AG04449 (cell line): ENCODE data around the gene FAM53B.

Source experiments
- CTCF ChIA-PET: fragments of 350-600 bp; formaldehyde crosslinking; extraction: SDS; loops from one replicate; lab custom pipeline; 2021; ENCODE audit warnings: antibody characterized with exemption; lab: Yijun Ruan, JAX
- POLR2A ChIA-PET: fragments of 400-600, 350-600 bp; formaldehyde crosslinking; extraction: SDS; loops from one replicate; lab custom pipeline; 2020; ENCODE audit warnings: antibody characterized with exemption, inconsistent platforms; lab: Yijun Ruan, JAX
- DNase-seq: peaks from one replicate; pipeline ENCODE4 v3.0.0-alpha.2; 2010; ENCODE audit warnings: low read depth, low spot score
- H3K4me3 ChIP-seq: 2 replicates; pipeline ENCODE4 v1.5.1; 2011; ENCODE audit warnings: low read depth, mild to moderate bottlenecking, control low read depth, low read length
- CTCF ChIP-seq: IDR thresholded peaks from one replicate; pipeline ENCODE4 v1.5.1; 2011; ENCODE audit warnings: mild to moderate bottlenecking, moderate library complexity, low read length, control low read depth, inconsistent platforms; ENCODE audit not compliant: insufficient read depth; ENCODE audit errors: missing control alignments

Gene FAM53B

GRCh38 chr10:124668517-124669051 is 75.6 kb downstream of the FAM53B start:
- H3K4me3 ChIP-seq = no peak overlapping the region
- ChIA-PET POLR2A (no interaction called here), CTCF (interaction anchor here (1.1 kb wide), 1 partner anchor 11 kb away, joined by 3 read pairs; no protein-coding TSS in a partner anchor)
- TF ChIP-seq CTCF = no peak
- DNase-seq = no peak

- no peak for TF ChIP-seq CTCF
- POLR2A ChIA-PET = no interaction called here
- no peak overlapping the region for H3K4me3 ChIP-seq
- CTCF ChIA-PET = interaction anchor here (1.1 kb wide), 1 partner anchor 12 kb away, joined by 3 read pairs; no protein-coding TSS in a partner anchor
- no peak for DNase-seq
Measured at GRCh38 chr10:124667425-124668345, 76.5 kb downstream of the FAM53B start.

- H3K4me3 ChIP-seq = no peak overlapping the region
- ChIA-PET POLR2A (no interaction called here), CTCF (no interaction called here)
- no peak for TF ChIP-seq CTCF
- DNase-seq = no peak
Measured at GRCh38 chr10:124666494-124666893, 77.7 kb downstream of the FAM53B start.

GRCh38 chr10:124665980-124666379 is 78.2 kb downstream of the FAM53B start:
- CTCF ChIA-PET = interaction anchor here (1.0 kb wide), 1 partner anchor 75 kb away, joined by 3 read pairs; no protein-coding TSS in a partner anchor

GRCh38 chr10:124665558-124665957 is 78.6 kb downstream of the FAM53B start:
- DNase-seq = no peak
- TF ChIP-seq CTCF = no peak
- H3K4me3 ChIP-seq = no peak overlapping the region
- ChIA-PET CTCF (interaction anchor here (1.0 kb wide), 1 partner anchor 76 kb away, joined by 3 read pairs; no protein-coding TSS in a partner anchor), POLR2A (no interaction called here)

More at GRCh38 chr10:124665980-124666379, 78.2 kb downstream of the FAM53B start:
- POLR2A ChIA-PET = no interaction called here
- no peak overlapping the region for H3K4me3 ChIP-seq
- no peak for DNase-seq
- TF ChIP-seq CTCF = no peak

- H3K4me3 ChIP-seq = no peak overlapping the region
- CTCF ChIA-PET = interaction anchor here (1.0 kb wide), 1 partner anchor 76 kb away, joined by 3 read pairs; no protein-coding TSS in a partner anchor
- no peak for TF ChIP-seq CTCF
- DNase-seq = no peak
- POLR2A ChIA-PET = no interaction called here
Measured at GRCh38 chr10:124665091-124665490, 79.1 kb downstream of the FAM53B start.
